H9 (cell line): ENCODE measurements around the gene MT1A. TPM values are rescaled to one million over a fixed set of nuclear protein-coding genes. Genes with fewer than 3 reads are reported as not detected.

Source experiments
- DNase-seq: peaks from one replicate; pipeline ENCODE4 v3.0.0-alpha.2; 2017
- H2AFZ ChIP-seq: one replicate; pipeline ENCODE4 v1.6.1; 2013; ENCODE audit warnings: mild to moderate bottlenecking, low read length, control low read depth, moderate library complexity
- H2AK5ac ChIP-seq: 2 replicates; pipeline ENCODE4 v1.6.1; 2013; ENCODE audit warnings: low read length, control low read depth, mixed read lengths; ENCODE audit not compliant: insufficient read length
- H2BK120ac ChIP-seq: one replicate; pipeline ENCODE4 v1.6.1; 2013; ENCODE audit warnings: low read depth, mild to moderate bottlenecking, low read length, control low read depth, inconsistent platforms; ENCODE audit not compliant: poor library complexity, severe bottlenecking
- H2BK12ac ChIP-seq: 2 replicates; pipeline ENCODE4 v1.6.1; 2013; ENCODE audit warnings: low read length, control low read depth, mixed read lengths, low read depth; ENCODE audit not compliant: insufficient read length
- H2BK15ac ChIP-seq: 2 replicates; pipeline ENCODE4 v1.6.1; 2013; ENCODE audit warnings: low read depth, low read length, control low read depth
- H2BK20ac ChIP-seq: one replicate; pipeline ENCODE4 v1.6.1; 2013; ENCODE audit warnings: low read depth, mild to moderate bottlenecking, low read length, control low read depth, inconsistent platforms; ENCODE audit not compliant: poor library complexity, severe bottlenecking
- H2BK5ac ChIP-seq: 2 replicates; pipeline ENCODE4 v1.6.1; 2013; ENCODE audit warnings: low read length, control low read depth, mixed read lengths; ENCODE audit not compliant: insufficient read length
- H3K14ac ChIP-seq: 2 replicates; pipeline ENCODE4 v1.6.1; 2013; ENCODE audit warnings: low read length, control low read depth; ENCODE audit not compliant: insufficient read depth
- H3K18ac ChIP-seq: 2 replicates; pipeline ENCODE4 v1.6.1; 2013; ENCODE audit warnings: low read depth, mild to moderate bottlenecking, mixed read lengths, low read length, control low read depth; ENCODE audit not compliant: insufficient read length
- H3K23ac ChIP-seq: 2 replicates; pipeline ENCODE4 v1.6.1; 2013; ENCODE audit warnings: low read length, control low read depth, mixed read lengths, low read depth; ENCODE audit not compliant: insufficient read length
- H3K23me2 ChIP-seq: 2 replicates; pipeline ENCODE4 v1.6.1; 2013; ENCODE audit warnings: low read depth, mild to moderate bottlenecking, mixed read lengths, low read length, control low read depth; ENCODE audit not compliant: insufficient read length, poor library complexity, severe bottlenecking
- H3K27ac ChIP-seq: 2 replicates; pipeline ENCODE4 v1.5.1; 2013; ENCODE audit warnings: low read length, control low read depth, mixed read lengths, low read depth; ENCODE audit not compliant: insufficient read length
- H3K27me3 ChIP-seq: 2 replicates; pipeline ENCODE4 v1.6.1; 2013; ENCODE audit warnings: low read length, control low read depth, inconsistent platforms; ENCODE audit not compliant: insufficient read depth
- H3K4ac ChIP-seq: 2 replicates; pipeline ENCODE4 v1.6.1; 2013; ENCODE audit warnings: low read depth, mild to moderate bottlenecking, control low read depth, inconsistent platforms, low read length, moderate library complexity
- H3K4me1 ChIP-seq: 2 replicates; pipeline ENCODE4 v1.6.1; 2013; ENCODE audit warnings: low read length, control low read depth, inconsistent platforms; ENCODE audit not compliant: insufficient read depth
- H3K4me2 ChIP-seq: 2 replicates; pipeline ENCODE4 v1.6.1; 2013; ENCODE audit warnings: low read length, control low read depth, mixed read lengths; ENCODE audit not compliant: insufficient read length, insufficient read depth
- H3K56ac ChIP-seq: 2 replicates; pipeline ENCODE4 v1.6.1; 2013; ENCODE audit warnings: low read depth, mild to moderate bottlenecking, mixed read lengths, low read length, control low read depth; ENCODE audit not compliant: insufficient read length
- H3K79me1 ChIP-seq: 2 replicates; pipeline ENCODE4 v1.6.1; 2013; ENCODE audit warnings: low read depth, mild to moderate bottlenecking, moderate library complexity, low read length, control low read depth, inconsistent platforms; ENCODE audit not compliant: insufficient read depth, poor library complexity, severe bottlenecking
- H3K79me2 ChIP-seq: 2 replicates; pipeline ENCODE4 v1.6.1; 2013; ENCODE audit warnings: low read length, control low read depth, inconsistent platforms; ENCODE audit not compliant: insufficient read depth
- H3K9ac ChIP-seq: 2 replicates; pipeline ENCODE4 v1.6.1; 2013; ENCODE audit warnings: low read length, control low read depth, mixed read lengths; ENCODE audit not compliant: insufficient read length; ENCODE audit errors: extremely low read depth
- H3K9me3 ChIP-seq: one replicate; pipeline ENCODE4 v1.6.1; 2013; ENCODE audit warnings: low read depth, low read length, inconsistent platforms; ENCODE audit not compliant: control insufficient read depth
- H3T11ph ChIP-seq: one replicate; pipeline ENCODE4 v1.6.1; 2013; ENCODE audit warnings: mild to moderate bottlenecking, low read length, control low read depth, inconsistent platforms
- H4K20me1 ChIP-seq: one replicate; pipeline ENCODE4 v1.6.1; 2013; ENCODE audit not compliant: control insufficient read depth, insufficient read length, insufficient read depth
- H4K5ac ChIP-seq: 2 replicates; pipeline ENCODE4 v1.6.1; 2013; ENCODE audit warnings: low read depth, mild to moderate bottlenecking, mixed read lengths, low read length, control low read depth; ENCODE audit not compliant: insufficient read length
- H4K8ac ChIP-seq: replicated peaks from 2 replicates; pipeline ENCODE4 v1.6.1; 2013; ENCODE audit warnings: low read length, control low read depth, mixed read lengths, low read depth; ENCODE audit not compliant: insufficient read length
- H4K91ac ChIP-seq: 2 replicates; pipeline ENCODE4 v1.6.1; 2013; ENCODE audit warnings: low read depth, mild to moderate bottlenecking, moderate library complexity, mixed read lengths, low read length, control low read depth; ENCODE audit not compliant: insufficient read length
- H3K27ac Mint-ChIP-seq, 3 experiments: 2 replicates in 2 of 3; 3 replicates in 1 of 3; pipeline ENCODE4 v1.8.0; 2020 to 2021; ENCODE audit warnings: mixed read lengths in 3 of 3, mild to moderate bottlenecking in 1 of 3, moderate library complexity in 1 of 3
- H3K27me3 Mint-ChIP-seq: 2 replicates; pipeline ENCODE4 v1.8.0; 2021; ENCODE audit warnings: low read depth, mild to moderate bottlenecking, moderate library complexity, mixed read lengths
- H3K36me3 Mint-ChIP-seq, 3 experiments: 2 replicates in 2 of 3; 3 replicates in 1 of 3; pipeline ENCODE4 v1.8.0; 2020 to 2021; ENCODE audit warnings: low read depth in 3 of 3, mixed read lengths in 3 of 3; ENCODE audit not compliant: insufficient read depth in 1 of 3
- H3K4me1 Mint-ChIP-seq, 2 experiments: 2 replicates each; pipeline ENCODE4 v1.8.0; 2020; ENCODE audit warnings: mixed read lengths in 2 of 2
- H3K4me3 Mint-ChIP-seq, 2 experiments: 2 replicates in 1 of 2; 3 replicates in 1 of 2; pipeline ENCODE4 v1.8.0; 2020 to 2021; ENCODE audit warnings: mild to moderate bottlenecking in 2 of 2, mixed read lengths in 2 of 2, moderate library complexity in 1 of 2
- H3K9me3 Mint-ChIP-seq, 2 experiments: 2 replicates in 1 of 2; 3 replicates in 1 of 2; pipeline ENCODE4 v1.8.0; 2020; ENCODE audit warnings: mild to moderate bottlenecking in 2 of 2, mixed read lengths in 2 of 2, moderate library complexity in 1 of 2
- CTCF ChIP-seq: fragments of 200-600 bp; sonication (generic); conservative IDR thresholded peaks from 3 replicates; pipeline ENCODE4 v1.8.0; 2021; ENCODE audit warnings: antibody characterized with exemption, mild to moderate bottlenecking
- WGBS: extraction: QIAGEN DNeasy Blood & Tissue Kit; methylation state at CpG from one replicate; pipeline ENCODE4 v1.1.7; 2013; ENCODE audit warnings: missing lambda C conversion rate, low lambda C conversion rate, mixed read lengths; ENCODE audit not compliant: insufficient read length; ENCODE audit errors: extremely low coverage; 5-methylcytosine and 5-hydroxymethylcytosine counted together
- total RNA-seq: library from RNA; stranded (reverse); gene quantifications from 2 replicates; pipeline ENCODE4 v1.2.1, GENCODE V29; 2021

MT1A gene
- total RNA-seq, 1 experiment from 2014 or later, result not detected

- no peak overlapping the region for H3T11ph ChIP-seq
- H3K27me3 Mint-ChIP-seq, result peaks cover 99% of the 10 kb centered on the region
- no peak overlapping the region for H2BK12ac ChIP-seq
- no peak overlapping the region for H3K56ac ChIP-seq
- H2AFZ ChIP-seq, result no peak overlapping the region
- H3K23me2 ChIP-seq, result no peaks in the 10 kb centered on the region
- no peaks in the 10 kb centered on the region for H3K79me2 ChIP-seq
- no peak overlapping the region for H4K5ac ChIP-seq
- no peak for TF ChIP-seq CTCF
- no peak overlapping the region for H3K23ac ChIP-seq
- no peak overlapping the region for H2AK5ac ChIP-seq
- no peak overlapping the region for H4K91ac ChIP-seq
- no peak overlapping the region for H3K27ac ChIP-seq
- H3K27me3 ChIP-seq, result peaks cover 75% of the 10 kb centered on the region
- no peaks in the 10 kb centered on the region for H3K4me1 ChIP-seq
- no peak overlapping the region for H2BK15ac ChIP-seq
- H4K20me1 ChIP-seq, result no peaks in the 10 kb centered on the region
- H3K36me3 Mint-ChIP-seq, result no peaks in the 10 kb centered on the region
- peak overlapping the region; percentile 43 for H3K4me2 ChIP-seq
- no peaks in the 10 kb centered on the region for H3K9me3 ChIP-seq
- H3K14ac ChIP-seq, result no peak overlapping the region
- H2BK5ac ChIP-seq, result no peak overlapping the region
- no peak overlapping the region for H4K8ac ChIP-seq
- H3K4me3 Mint-ChIP-seq, result peak overlapping the region; percentile 54 to 76
- H3K27ac Mint-ChIP-seq, result no peak overlapping the region; a peak in 1 of 7 replicates
- H3K18ac ChIP-seq, result no peak overlapping the region
- H3K79me1 ChIP-seq, result no peaks in the 10 kb centered on the region
- H3K9me3 Mint-ChIP-seq, result no peaks in the 10 kb centered on the region; a peak in 1 of 5 replicates
- H3K4ac ChIP-seq, result no peak overlapping the region
- H3K9ac ChIP-seq, result no peak overlapping the region
- H2BK120ac ChIP-seq, result no peak overlapping the region
- WGBS, result no CpG with 5 or more reads among the region's 5 CpGs
- DNase-seq, result no peak
- no peak overlapping the region for H2BK20ac ChIP-seq
- H3K4me1 Mint-ChIP-seq, result peaks cover 16 to 29% of the 10 kb centered on the region in 2 experiments
Observed at GRCh38 chr16:56643833-56644232, 5.4 kb downstream of the MT1A start.
